ENCODE data around the gene ZNF598. TPM values are rescaled to one million over a fixed set of nuclear protein-coding genes. Genes with fewer than 3 reads are reported as not detected.

The ZNF598 gene
- total and polyA plus RNA-seq, 2 of the 13 experiments (the other 11 are each of a cell fraction or from before 2014, with no cell fraction given), result 13.5 to 14.2 TPM

DNA sequence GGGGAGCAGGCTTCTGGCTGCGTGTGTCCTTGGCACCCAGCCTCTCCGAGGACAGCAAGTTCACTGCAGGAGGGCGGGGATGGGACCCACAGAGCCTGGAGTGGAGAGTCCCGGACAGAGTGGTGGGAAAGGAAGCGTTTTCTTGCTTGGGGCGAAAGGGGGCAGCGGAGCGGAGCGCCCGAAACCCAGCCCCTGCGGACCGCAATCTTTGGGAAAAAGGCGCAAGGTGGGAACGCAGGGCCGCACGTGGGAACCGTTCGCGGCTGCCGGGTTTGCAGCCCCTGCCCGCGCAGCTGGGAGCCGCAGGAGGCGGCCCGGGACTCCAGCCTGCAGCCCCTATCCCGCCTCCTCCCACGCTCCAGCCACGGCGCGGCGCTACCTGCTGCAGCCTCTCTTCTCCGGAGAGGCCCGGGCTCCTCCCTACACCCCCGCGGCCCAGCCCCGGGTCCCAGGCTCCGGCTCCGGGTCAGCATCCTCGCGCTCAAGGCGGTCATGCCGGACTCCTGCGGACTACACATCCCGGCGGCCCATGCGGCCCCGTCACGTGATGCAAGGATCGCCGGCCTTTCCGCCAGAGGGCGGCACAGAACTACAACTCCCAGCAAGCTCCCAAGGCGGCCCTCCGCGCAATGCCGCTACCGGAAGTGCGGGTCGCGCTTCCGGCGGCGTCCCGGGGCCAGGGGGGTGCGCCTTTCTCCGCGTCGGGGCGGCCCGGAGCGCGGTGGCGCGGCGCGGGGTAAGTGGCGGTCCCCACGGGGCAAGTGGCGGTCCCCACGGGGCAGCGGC lies 37.9 kb upstream of the ZNF598 start, which contains the start of the genes NTHL1 and TSC2 (continued):
- TF ChIP-seq, protein P1, sequence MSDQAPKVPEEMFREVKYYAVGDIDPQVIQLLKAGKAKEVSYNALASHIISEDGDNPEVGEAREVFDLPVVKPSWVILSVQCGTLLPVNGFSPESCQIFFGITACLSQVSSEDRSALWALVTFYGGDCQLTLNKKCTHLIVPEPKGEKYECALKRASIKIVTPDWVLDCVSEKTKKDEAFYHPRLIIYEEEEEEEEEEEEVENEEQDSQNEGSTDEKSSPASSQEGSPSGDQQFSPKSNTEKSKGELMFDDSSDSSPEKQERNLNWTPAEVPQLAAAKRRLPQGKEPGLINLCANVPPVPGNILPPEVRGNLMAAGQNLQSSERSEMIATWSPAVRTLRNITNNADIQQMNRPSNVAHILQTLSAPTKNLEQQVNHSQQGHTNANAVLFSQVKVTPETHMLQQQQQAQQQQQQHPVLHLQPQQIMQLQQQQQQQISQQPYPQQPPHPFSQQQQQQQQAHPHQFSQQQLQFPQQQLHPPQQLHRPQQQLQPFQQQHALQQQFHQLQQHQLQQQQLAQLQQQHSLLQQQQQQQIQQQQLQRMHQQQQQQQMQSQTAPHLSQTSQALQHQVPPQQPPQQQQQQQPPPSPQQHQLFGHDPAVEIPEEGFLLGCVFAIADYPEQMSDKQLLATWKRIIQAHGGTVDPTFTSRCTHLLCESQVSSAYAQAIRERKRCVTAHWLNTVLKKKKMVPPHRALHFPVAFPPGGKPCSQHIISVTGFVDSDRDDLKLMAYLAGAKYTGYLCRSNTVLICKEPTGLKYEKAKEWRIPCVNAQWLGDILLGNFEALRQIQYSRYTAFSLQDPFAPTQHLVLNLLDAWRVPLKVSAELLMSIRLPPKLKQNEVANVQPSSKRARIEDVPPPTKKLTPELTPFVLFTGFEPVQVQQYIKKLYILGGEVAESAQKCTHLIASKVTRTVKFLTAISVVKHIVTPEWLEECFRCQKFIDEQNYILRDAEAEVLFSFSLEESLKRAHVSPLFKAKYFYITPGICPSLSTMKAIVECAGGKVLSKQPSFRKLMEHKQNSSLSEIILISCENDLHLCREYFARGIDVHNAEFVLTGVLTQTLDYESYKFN (CRISPR knock-in tag; conservative IDR thresholded peaks at IDR 0.05), result peak; percentile 64
- TF ChIP-seq TCF12 (IDR thresholded peaks at IDR 0.05) (no peak), TCF12 (CRISPR knock-in tag; IDR thresholded peaks at IDR 0.05) (no peak), ARID3A (IDR thresholded peaks at IDR 0.05; ENCODE audit: low read depth, low read length) (no peak), FOXC1 (CRISPR knock-in tag; IDR thresholded peaks at IDR 0.05; ENCODE audit: borderline replicate concordance) (no peak; the same call in 1 of the 2 replicates), FOXP4 (CRISPR knock-in tag; IDR thresholded peaks at IDR 0.05) (peak; percentile 48; the same call in 1 of the 2 replicates), ZNF556 (CRISPR knock-in tag; IDR thresholded peaks at IDR 0.05; ENCODE audit: borderline replicate concordance) (peak; percentile 52; the same call in 1 of the 2 replicates), ZNF281 (CRISPR knock-in tag; IDR thresholded peaks at IDR 0.05; ENCODE audit: borderline replicate concordance) (0 out of 2 replicates have a peak, but pooled peaks have one; percentile 6), RARA (CRISPR knock-in tag; IDR thresholded peaks at IDR 0.05) (peak; percentile 52; the same call in 1 of the 2 replicates), GTF3A (CRISPR knock-in tag; conservative IDR thresholded peaks at IDR 0.05) (peak; percentile 93; the same call in 1 of the 2 replicates), FLYWCH1 (CRISPR knock-in tag; IDR thresholded peaks at IDR 0.05) (no peak), ZBTB20 (CRISPR knock-in tag; IDR thresholded peaks at IDR 0.05; ENCODE audit: borderline replicate concordance, low read depth) (no peak), ZNF446 (CRISPR knock-in tag; IDR thresholded peaks at IDR 0.05) (peak; percentile 44; the same call in 1 of the 2 replicates), ZSCAN22 (CRISPR knock-in tag; IDR thresholded peaks at IDR 0.05) (no peak), HNF4A (CRISPR knock-in tag; IDR thresholded peaks at IDR 0.05) (no peak), RXRB (CRISPR knock-in tag; IDR thresholded peaks at IDR 0.05; ENCODE audit: borderline replicate concordance) (peak; percentile 62; the same call in 1 of the 2 replicates), FOXM1 (CRISPR knock-in tag; IDR thresholded peaks at IDR 0.05) (no peak)
- TF ChIP-seq, protein P2, sequence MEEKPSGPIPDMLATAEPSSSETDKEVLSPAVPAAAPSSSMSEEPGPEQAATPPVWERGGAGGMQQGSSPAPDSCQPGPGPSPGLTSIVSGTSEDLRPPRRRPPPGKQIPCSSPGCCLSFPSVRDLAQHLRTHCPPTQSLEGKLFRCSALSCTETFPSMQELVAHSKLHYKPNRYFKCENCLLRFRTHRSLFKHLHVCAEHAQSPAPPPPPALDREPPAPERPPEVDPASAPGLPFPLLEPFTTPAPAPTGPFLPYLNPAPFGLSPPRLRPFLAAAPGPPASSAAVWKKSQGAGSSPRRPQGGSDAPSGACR (CRISPR knock-in tag; IDR thresholded peaks at IDR 0.05), result no peak

All from HepG2 (cell line).